H1 (cell line): ENCODE measurements around the gene PRKAR1B. TPM values are rescaled to one million over a fixed set of nuclear protein-coding genes. Genes with fewer than 3 reads are reported as not detected.

Experiments used
- CTCF ChIA-PET: fragments of 300-600 bp; sonication (Branson Sonifier 250); formaldehyde crosslinking; loops from one replicate; lab custom pipeline; 2021; ENCODE audit not compliant: partially characterized antibody; lab: Charles Lee
- POLR2A ChIA-PET: fragments of 300-600 bp; sonication (Branson Sonifier 250); formaldehyde crosslinking; loops from one replicate; lab custom pipeline; 2021; ENCODE audit warnings: inconsistent platforms; ENCODE audit not compliant: partially characterized antibody; lab: Charles Lee
- DNase-seq, 2 experiments: peaks; one replicate each; pipeline versions ENCODE4 v3.0.0 to v3.0.0-alpha.2; 2010 to 2022; ENCODE audit warnings: low spot score in 2 of 2, low read depth in 1 of 2, mixed read lengths in 1 of 2
- FAIRE-seq: peaks from 2 replicates; lab custom pipeline; 2011; peaks lifted over from hg19 to GRCh38; lab: Jason Lieb, UNC
- H2AFZ ChIP-seq: 2 replicates; pipeline ENCODE4 v1.8.1; 2012; ENCODE audit warnings: low read length, inconsistent platforms
- H2AK5ac ChIP-seq: 2 replicates; pipeline ENCODE4 v1.6.1; 2013; ENCODE audit warnings: low read depth, low read length
- H2BK120ac ChIP-seq: replicated peaks from 2 replicates; pipeline ENCODE3; 2013; ENCODE audit warnings: low read depth, low read length, inconsistent platforms
- H2BK12ac ChIP-seq: 2 replicates; pipeline ENCODE4 v1.6.1; 2013; ENCODE audit warnings: low read depth, low read length
- H2BK15ac ChIP-seq: 2 replicates; pipeline ENCODE4 v1.6.1; 2013; ENCODE audit warnings: low read length
- H2BK20ac ChIP-seq: 2 replicates; pipeline ENCODE4 v1.6.1; 2013; ENCODE audit warnings: low read length
- H2BK5ac ChIP-seq: 2 replicates; pipeline ENCODE4 v1.6.1; 2013; ENCODE audit warnings: low read depth, low read length
- H3K14ac ChIP-seq: 2 replicates; pipeline ENCODE4 v1.6.1; 2013; ENCODE audit warnings: inconsistent platforms; ENCODE audit not compliant: insufficient read length
- H3K18ac ChIP-seq: 2 replicates; pipeline ENCODE4 v1.6.1; 2013; ENCODE audit warnings: low read length; ENCODE audit errors: extremely low read depth
- H3K23ac ChIP-seq: 2 replicates; pipeline ENCODE4 v1.6.1; 2013; ENCODE audit warnings: inconsistent platforms; ENCODE audit not compliant: insufficient read length
- H3K23me2 ChIP-seq: 2 replicates; pipeline ENCODE4 v1.6.1; 2013; ENCODE audit warnings: low read depth, low read length
- H3K27ac ChIP-seq: 2 replicates; pipeline ENCODE4 v1.6.1; 2011; ENCODE audit warnings: low read depth, low read length, inconsistent platforms
- H3K27me3 ChIP-seq, 4 experiments: replicated peaks in 1 of 4; 1 replicate in 1 of 4; 2 replicates in 3 of 4; pipeline versions ENCODE4 v1.6.1 to v1.8.1; 2011 to 2013; ENCODE audit warnings: low read length in 3 of 4, mild to moderate bottlenecking in 3 of 4, inconsistent platforms in 2 of 4, mixed read lengths in 2 of 4, moderate library complexity in 1 of 4; ENCODE audit not compliant: control insufficient read depth in 3 of 4, insufficient read depth in 3 of 4; ENCODE audit errors: extremely low read depth in 1 of 4
- H3K36me3 ChIP-seq, 4 experiments: 2 replicates each; pipeline versions ENCODE4 v1.6.1 to v1.8.1; 2011 to 2013; ENCODE audit warnings: mild to moderate bottlenecking in 4 of 4, low read length in 3 of 4, moderate library complexity in 2 of 4, control low read depth in 1 of 4, inconsistent platforms in 1 of 4; ENCODE audit not compliant: insufficient read depth in 4 of 4, control insufficient read depth in 2 of 4
- H3K4ac ChIP-seq: replicated peaks from 2 replicates; pipeline ENCODE3; 2013; ENCODE audit warnings: low read length, low read depth, mixed read lengths, inconsistent platforms; ENCODE audit not compliant: insufficient read length
- H3K4me1 ChIP-seq, 4 experiments: replicated peaks in 1 of 4; 1 replicate in 1 of 4; 2 replicates in 3 of 4; pipeline versions ENCODE4 v1.6.1 to v1.8.1; 2011 to 2013; ENCODE audit warnings: low read length in 3 of 4, inconsistent platforms in 2 of 4, mixed read lengths in 1 of 4; ENCODE audit not compliant: insufficient read depth in 4 of 4, control insufficient read depth in 3 of 4
- H3K4me2 ChIP-seq, 2 experiments: 2 replicates each; pipeline versions ENCODE4 v1.6.1 to v1.8.1; 2011 to 2013; ENCODE audit warnings: low read depth in 2 of 2, low read length in 2 of 2, control low read depth in 1 of 2, inconsistent platforms in 1 of 2, mild to moderate bottlenecking in 1 of 2; ENCODE audit not compliant: insufficient read depth in 1 of 2
- H3K4me3 ChIP-seq, 4 experiments: fragments of 200-600, 300-600 bp in 1 of 4; sonication (generic), shearing (Covaris generic), sonication (Bioruptor Twin) in 1 of 4; 2 replicates each; pipeline versions ENCODE4 v1.5.1 to v1.8.1; 2011 to 2016; ENCODE audit warnings: low read length in 4 of 4, low read depth in 3 of 4, control low read depth in 2 of 4, inconsistent platforms in 2 of 4, mild to moderate bottlenecking in 2 of 4, mixed read lengths in 1 of 4, moderate library complexity in 1 of 4; ENCODE audit not compliant: insufficient read depth in 2 of 4; ENCODE audit errors: extremely low read depth in 1 of 4
- H3K56ac ChIP-seq: replicated peaks from 2 replicates; pipeline ENCODE3; 2013; ENCODE audit warnings: low read depth, mild to moderate bottlenecking, mixed read lengths, low read length, inconsistent platforms; ENCODE audit not compliant: insufficient read length
- H3K79me1 ChIP-seq: 2 replicates; pipeline ENCODE4 v1.6.1; 2013; ENCODE audit warnings: low read depth, low read length, control low read depth
- H3K79me2 ChIP-seq, 2 experiments: 2 replicates each; pipeline versions ENCODE4 v1.6.1 to v1.8.1; 2012 to 2013; ENCODE audit warnings: low read length in 2 of 2, mild to moderate bottlenecking in 2 of 2, inconsistent platforms in 1 of 2; ENCODE audit not compliant: insufficient read depth in 2 of 2, control insufficient read depth in 1 of 2
- H3K9ac ChIP-seq, 4 experiments: replicated peaks in 1 of 4; 1 replicate in 1 of 4; 2 replicates in 3 of 4; pipeline versions ENCODE4 v1.6.1 to v1.8.1; 2011 to 2013; ENCODE audit warnings: low read depth in 3 of 4, low read length in 3 of 4, control low read depth in 2 of 4, mild to moderate bottlenecking in 2 of 4, moderate library complexity in 2 of 4, inconsistent platforms in 1 of 4; ENCODE audit errors: extremely low read depth in 1 of 4
- H3K9me3 ChIP-seq, 2 experiments: 2 replicates each; pipeline versions ENCODE4 v1.6.1 to v1.8.1; 2012 to 2013; ENCODE audit warnings: mild to moderate bottlenecking in 2 of 2, moderate library complexity in 2 of 2, control low read depth in 1 of 2, inconsistent platforms in 1 of 2, low read depth in 1 of 2, low read length in 1 of 2, mixed read lengths in 1 of 2; ENCODE audit not compliant: insufficient read depth in 2 of 2
- H4K20me1 ChIP-seq, 2 experiments: replicated peaks in 1 of 2; 2 replicates each; pipeline versions ENCODE3 to v1.8.1; 2011 to 2013; ENCODE audit warnings: inconsistent platforms in 2 of 2, low read length in 2 of 2, mild to moderate bottlenecking in 1 of 2; ENCODE audit not compliant: insufficient read depth in 2 of 2, control insufficient read depth in 1 of 2
- H4K5ac ChIP-seq: 2 replicates; pipeline ENCODE4 v1.6.1; 2013; ENCODE audit warnings: low read length, low read depth, mixed read lengths, inconsistent platforms; ENCODE audit not compliant: insufficient read length
- H4K8ac ChIP-seq: 2 replicates; pipeline ENCODE4 v1.8.0; 2013; ENCODE audit warnings: mild to moderate bottlenecking, moderate library complexity, low read length, inconsistent platforms; ENCODE audit not compliant: insufficient read depth; ENCODE audit errors: extremely low read depth
- H4K91ac ChIP-seq: replicated peaks from 2 replicates; pipeline ENCODE3; 2013; ENCODE audit warnings: low read length, mixed read lengths, inconsistent platforms; ENCODE audit not compliant: insufficient read length
- SP1 ChIP-seq: IDR thresholded peaks from 2 replicates; pipeline ENCODE4 v1.6.1; 2011; ENCODE audit warnings: low read depth, low read length
- WGBS, 2 experiments: shearing (Covaris generic) in 1 of 2; methylation state at CpG; one replicate each; pipeline versions ENCODE4 v1.1.6 to v1.1.7; 2013 to 2015; ENCODE audit warnings: low lambda C conversion rate in 2 of 2, mixed read lengths in 2 of 2, inconsistent platforms in 1 of 2, low coverage in 1 of 2, missing lambda C conversion rate in 1 of 2; ENCODE audit not compliant: insufficient replicate concordance in 2 of 2, insufficient coverage in 1 of 2, insufficient read length in 1 of 2; ENCODE audit errors: extremely low coverage in 1 of 2, missing lambda C conversion rate in 1 of 2; 5-methylcytosine and 5-hydroxymethylcytosine counted together
- polyA plus RNA-seq, 7 experiments: library from polyadenylated mRNA; depleted of rRNA in 3 of 7; stranded (reverse) in 5 of 7; unstranded in 2 of 7; fragments of >200 nt in 5 of 7; fragments of 200-250 nt in 2 of 7; gene quantifications; 1 replicate in 5 of 7; 2 replicates in 1 of 7; 4 replicates in 1 of 7; pipeline versions ENCODE4 v1.2.1 to v1.2.3, GENCODE V29; 2011 to 2013; ENCODE audit warnings: missing spikeins in 2 of 7, mixed read lengths in 2 of 7
- total RNA-seq: library from RNA; stranded (reverse); fragmentation: NEBNext Ultra II Directional; extraction: Animal tissue kit (Norgen Biotek cat#: 25700); gene quantifications from 2 replicates; pipeline ENCODE4 v1.2.1, GENCODE V29; 2021

Gene PRKAR1B
- total and polyA plus RNA-seq, 2 of the 8 experiments (the other 6 are each of a cell fraction or from before 2014, with no cell fraction given), result 12.3 to 55.7 TPM

DNA sequence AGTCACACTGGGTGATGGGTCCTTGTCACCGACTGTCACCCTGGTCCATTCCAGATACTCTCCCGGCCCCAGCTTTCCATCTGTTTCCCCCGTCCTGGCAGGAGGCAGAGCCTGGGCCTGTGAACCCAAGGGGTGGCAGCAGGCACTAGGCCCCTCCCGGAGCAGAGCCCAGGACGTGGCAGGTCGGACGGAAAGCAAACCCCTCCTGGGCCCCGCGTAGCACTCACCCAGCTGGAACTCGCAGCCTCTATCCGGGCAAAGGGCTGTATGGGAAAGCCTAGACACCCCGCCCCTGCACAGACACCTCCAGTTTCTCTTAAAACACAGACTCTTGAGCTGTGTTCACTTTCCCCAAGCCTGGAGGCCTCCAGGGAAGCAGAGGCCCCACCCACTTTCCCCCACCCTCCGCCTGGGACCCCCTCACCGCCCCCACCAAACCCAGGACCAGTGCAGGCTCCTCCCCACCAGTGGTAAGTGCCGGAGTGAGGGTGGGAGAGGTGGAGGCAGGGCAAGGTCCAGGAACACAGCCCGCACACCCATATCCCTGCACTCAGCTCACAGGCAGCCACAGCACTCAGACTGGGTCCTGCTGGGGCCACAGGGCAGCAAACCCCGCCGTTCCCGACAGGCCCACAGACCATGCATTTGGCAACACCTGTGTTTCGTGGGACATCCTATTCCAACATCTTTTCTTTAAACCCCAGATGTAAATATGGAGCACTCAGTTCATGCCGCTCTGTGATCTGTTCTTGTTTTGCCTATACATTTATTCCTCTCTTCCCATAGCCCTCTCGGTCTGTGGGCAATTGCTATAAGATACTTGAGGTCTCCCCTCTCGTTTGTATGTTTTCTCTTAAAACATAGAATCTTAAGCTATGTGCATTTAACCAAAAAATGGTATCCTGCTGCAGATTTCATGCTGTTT is 109.2 kb downstream of the PRKAR1B start:
- H3K79me2 ChIP-seq, result peaks cover 0 to 2% of the 10 kb centered on the region in 2 experiments; a peak in 1 of 4 replicates
- H2BK5ac ChIP-seq, result no peak overlapping the region; the same call in 1 of the 2 replicates
- peaks cover 0 to 4% of the 10 kb centered on the region in 2 experiments for H4K20me1 ChIP-seq
- no peak overlapping the region for H3K4me2 ChIP-seq
- no peaks in the 10 kb centered on the region for H3K27me3 ChIP-seq
- H2BK15ac ChIP-seq, result no peak overlapping the region
- H4K8ac ChIP-seq, result no peak overlapping the region
- H3K36me3 ChIP-seq, result peaks cover 0 to 3% (median 0%) of the 10 kb centered on the region in 4 experiments; a peak in 1 of 8 replicates
- no peaks in the 10 kb centered on the region for H3K23me2 ChIP-seq
- peaks cover 0 to 9% (median 4%) of the 10 kb centered on the region in 4 experiments; a peak in 5 of 7 replicates for H3K4me1 ChIP-seq
- no peak overlapping the region for H3K27ac ChIP-seq
- no peak overlapping the region for H2AFZ ChIP-seq
- no peaks in the 10 kb centered on the region for H3K79me1 ChIP-seq
- no peak overlapping the region for H3K18ac ChIP-seq
- no peak overlapping the region for H3K14ac ChIP-seq
- ChIA-PET POLR2A (interaction anchor here (0.9 kb wide), 1 partner anchor 94 kb away, joined by 3 read pairs; no protein-coding TSS in a partner anchor), CTCF (interaction anchor here (0.6 to 1.4 kb wide), 4 partner anchors 17 to 273 kb away, joined by 3 to 4 read pairs (median 3); no protein-coding TSS in a partner anchor)
- no peak overlapping the region for H3K23ac ChIP-seq
- no peak overlapping the region for H3K56ac ChIP-seq
- H2BK12ac ChIP-seq, result no peak overlapping the region
- H3K9me3 ChIP-seq, result peaks cover 0 to 10% of the 10 kb centered on the region in 2 experiments; a peak in 3 of 4 replicates
- no peak overlapping the region for H4K5ac ChIP-seq
- no peak for FAIRE-seq
- no peak overlapping the region for H3K4me3 ChIP-seq
- H2AK5ac ChIP-seq, result no peak overlapping the region
- H2BK120ac ChIP-seq, result no peak overlapping the region
- no peak overlapping the region for H2BK20ac ChIP-seq
- no peak overlapping the region for H3K4ac ChIP-seq
- H4K91ac ChIP-seq, result no peak overlapping the region
- WGBS, 2 experiments, result 90% methylated on average over 22 of the region's 23 CpGs; no CpG with 5 or more reads in 1 of the 2 experiments
- no peak overlapping the region for H3K9ac ChIP-seq
- DNase-seq, result no peak
- no peak for TF ChIP-seq SP1
